SK-N-SH (cell line): Measurements from ENCODE around the gene MYO16. TPM values are rescaled to one million over a fixed set of nuclear protein-coding genes. Genes with fewer than 3 reads are reported as not detected.

Experiments
- CTCF ChIA-PET: fragments of 300-600, 350-600 bp; formaldehyde crosslinking; extraction: SDS; loops from one replicate; lab custom pipeline; 2021; lab: Yijun Ruan, JAX
- POLR2A ChIA-PET: fragments of 350-600 bp; sonication (Branson Sonifier 250); formaldehyde crosslinking; extraction: SDS; loops from one replicate; lab custom pipeline; 2020; ENCODE audit warnings: antibody characterized with exemption, inconsistent platforms; lab: Yijun Ruan, JAX
- DNase-seq: peaks from one replicate; pipeline ENCODE4 v3.0.0; 2012
- H2AFZ ChIP-seq: fragments of 200-600 bp; sonication (generic); 2 replicates; pipeline ENCODE4 v1.8.1; 2016; ENCODE audit warnings: antibody characterized with exemption, mild to moderate bottlenecking, low read depth
- H3F3A ChIP-seq: fragments of 200-600 bp; sonication (generic); replicated peaks from 2 replicates; pipeline ENCODE3; 2016; ENCODE audit warnings: antibody characterized with exemption, mild to moderate bottlenecking; ENCODE audit not compliant: insufficient read depth
- H3K27ac ChIP-seq, 2 experiments: fragments of 200-500 bp in 1 of 2; fragments of 200-600 bp in 1 of 2; sonication (Bioruptor generic) in 1 of 2; sonication (generic), shearing (Covaris generic) in 1 of 2; 2 replicates each; pipeline versions ENCODE4 v1.5.1 to v1.6.1; 2014 to 2016; ENCODE audit warnings: low read depth in 2 of 2, inconsistent platforms in 1 of 2, low read length in 1 of 2, mild to moderate bottlenecking in 1 of 2, mixed read lengths in 1 of 2
- H3K27me3 ChIP-seq: fragments of 200-600 bp; sonication (generic), shearing (Covaris generic); 2 replicates; pipeline ENCODE4 v1.6.1; 2016; ENCODE audit warnings: mixed run types; ENCODE audit not compliant: insufficient read depth
- H3K36me3 ChIP-seq, 2 experiments: fragments of 200-500 bp in 1 of 2; fragments of 200-600 bp in 1 of 2; sonication (Bioruptor generic) in 1 of 2; sonication (generic) in 1 of 2; replicated peaks in 1 of 2; 2 replicates each; pipeline versions ENCODE3 to v1.5.1; 2014 to 2016; ENCODE audit warnings: low read length in 1 of 2, mild to moderate bottlenecking in 1 of 2; ENCODE audit not compliant: insufficient read depth in 2 of 2, control insufficient read depth in 1 of 2
- H3K4me1 ChIP-seq, 2 experiments: fragments of 200-500 bp in 1 of 2; fragments of 200-600 bp in 1 of 2; sonication (Bioruptor generic) in 1 of 2; sonication (generic), shearing (Covaris generic) in 1 of 2; 2 replicates each; pipeline versions ENCODE4 v1.5.1 to v1.6.1; 2014 to 2016; ENCODE audit warnings: low read depth in 1 of 2, low read length in 1 of 2, mixed run types in 1 of 2; ENCODE audit not compliant: insufficient read depth in 2 of 2, control insufficient read depth in 1 of 2
- H3K4me2 ChIP-seq: fragments of 200-600 bp; sonication (generic), shearing (Covaris generic); 2 replicates; pipeline ENCODE4 v1.6.1; 2017; ENCODE audit warnings: mixed run types
- H3K4me3 ChIP-seq, 2 experiments: fragments of 200-500 bp in 1 of 2; fragments of 200-600 bp in 1 of 2; sonication (Bioruptor generic) in 1 of 2; sonication (generic), shearing (Covaris generic) in 1 of 2; 2 replicates each; pipeline versions ENCODE4 v1.5.1 to v1.8.1; 2014 to 2016; ENCODE audit warnings: low read depth in 2 of 2, inconsistent platforms in 1 of 2, low read length in 1 of 2, mild to moderate bottlenecking in 1 of 2, mixed read lengths in 1 of 2, moderate library complexity in 1 of 2
- H3K79me2 ChIP-seq: fragments of 200-600 bp; sonication (generic); 2 replicates; pipeline ENCODE4 v1.8.1; 2017; ENCODE audit warnings: mild to moderate bottlenecking; ENCODE audit not compliant: insufficient read depth
- H3K9ac ChIP-seq: fragments of 200-600 bp; sonication (generic); 2 replicates; pipeline ENCODE4 v1.6.1; 2017; ENCODE audit warnings: mixed run types
- H3K9me2 ChIP-seq: fragments of 200-600 bp; sonication (generic); 2 replicates; pipeline ENCODE4 v1.6.1; 2017; ENCODE audit warnings: mixed run types
- H3K9me3 ChIP-seq: fragments of 200-600 bp; sonication (generic); 2 replicates; pipeline ENCODE4 v1.6.1; 2017; ENCODE audit warnings: mixed run types, mild to moderate bottlenecking, moderate library complexity
- H4K20me1 ChIP-seq: fragments of 200-600 bp; sonication (generic); 2 replicates; pipeline ENCODE4 v1.6.1; 2017; ENCODE audit warnings: mild to moderate bottlenecking, mixed run types; ENCODE audit not compliant: insufficient read depth
- CHD2 ChIP-seq: fragments of 150-350 bp; IDR thresholded peaks from 2 replicates; pipeline ENCODE4 v1.6.1; 2018; ENCODE audit warnings: low read length; ENCODE audit not compliant: partially characterized antibody
- ELF1 ChIP-seq: IDR thresholded peaks from 2 replicates; pipeline ENCODE4 v1.4.0; 2012
- EP300 ChIP-seq, 2 experiments: IDR thresholded peaks; 2 replicates each; pipeline versions ENCODE4 v1.4.0 to v1.6.1; 2012; ENCODE audit warnings: borderline replicate concordance in 1 of 2, low read depth in 1 of 2, low read length in 1 of 2
- IRF3 ChIP-seq: fragments of 150-350 bp; IDR thresholded peaks from 2 replicates; pipeline ENCODE4 v1.6.1; 2016; ENCODE audit warnings: mild to moderate bottlenecking, low read depth, low read length
- MXI1 ChIP-seq: IDR thresholded peaks from 2 replicates; pipeline ENCODE4 v1.6.1; 2012; ENCODE audit warnings: mild to moderate bottlenecking, low read depth, low read length, improper control_type of control experiment
- NFIC ChIP-seq: IDR thresholded peaks from 2 replicates; pipeline ENCODE4 v1.4.0; 2012; ENCODE audit warnings: borderline replicate concordance
- PBX3 ChIP-seq: IDR thresholded peaks from 2 replicates; pipeline ENCODE4; 2012
- RCOR1 ChIP-seq: fragments of 150-350 bp; IDR thresholded peaks from 2 replicates; pipeline ENCODE4 v1.6.1; 2017; ENCODE audit warnings: antibody characterized with exemption, low read length
- TAF1 ChIP-seq: IDR thresholded peaks from 2 replicates; pipeline ENCODE4 v1.6.1; 2012; ENCODE audit warnings: low read depth, mild to moderate bottlenecking, low read length, moderate library complexity, borderline replicate concordance
- USF1 ChIP-seq: IDR thresholded peaks from 2 replicates; pipeline ENCODE4 v1.4.0; 2012; ENCODE audit warnings: low read depth, borderline replicate concordance
- YY1 ChIP-seq: IDR thresholded peaks from 2 replicates; pipeline ENCODE4 v1.4.0; 2012; ENCODE audit warnings: low read depth, mild to moderate bottlenecking
- ZBTB33 ChIP-seq: IDR thresholded peaks from 2 replicates; pipeline ENCODE4 v1.4.0; 2012; ENCODE audit warnings: low read depth, borderline replicate concordance
- WGBS: methylation state at CpG from one replicate; pipeline ENCODE4 v1.1.6; 2017; ENCODE audit warnings: low lambda C conversion rate; 5-methylcytosine and 5-hydroxymethylcytosine counted together
- polyA plus RNA-seq, 3 experiments: library from polyadenylated mRNA; depleted of rRNA; stranded (reverse); fragments of >200 nt; gene quantifications; 2 replicates each; pipeline ENCODE4 v1.2.3, GENCODE V29; 2012

Gene MYO16
- polyA plus RNA-seq, 1 of the 3 experiments (the other 2 are of a cell fraction), result 0.07 TPM

GRCh38 chr13:108858676-108859075 lies 229.3 kb downstream of the MYO16 start:
- H4K20me1 ChIP-seq, result no peaks in the 10 kb centered on the region
- 66% methylated on average over 5 of the region's 5 CpGs for WGBS
- H3K4me2 ChIP-seq, result no peak overlapping the region
- no peak for DNase-seq
- no peaks in the 10 kb centered on the region for H3K9me3 ChIP-seq
- ChIA-PET CTCF (no interaction called here), POLR2A (no interaction called here)
- H2AFZ ChIP-seq, result no peak overlapping the region
- no peak overlapping the region for H3K4me3 ChIP-seq
- H3K9ac ChIP-seq, result no peak overlapping the region
- no peaks in the 10 kb centered on the region for H3K9me2 ChIP-seq
- H3F3A ChIP-seq, result no peaks in the 10 kb centered on the region
- TF ChIP-seq ZBTB33 (no peak), YY1 (no peak), USF1 (no peak), CHD2 (no peak), IRF3 (no peak), PBX3 (no peak), MXI1 (no peak), ELF1 (no peak), TAF1 (no peak), RCOR1 (no peak), NFIC (no peak), EP300 (IDR thresholded peaks at IDR 0.05; ENCODE audit: borderline replicate concordance in 1 of 2, low read depth in 1 of 2, low read length in 1 of 2) (no peak)
- H3K27me3 ChIP-seq, result no peaks in the 10 kb centered on the region
- H3K4me1 ChIP-seq, result 0 out of 4 replicates have a peak, but pooled peaks cover 0 to 7% of the 10 kb centered on the region in 2 experiments
- H3K36me3 ChIP-seq, result no peaks in the 10 kb centered on the region
- no peaks in the 10 kb centered on the region for H3K79me2 ChIP-seq
- H3K27ac ChIP-seq, result no peak overlapping the region
